HFF-Myc (cell line): Measurements from ENCODE around the gene STK16.

ENCODE experiments used
- DNase-seq: peaks from one replicate; pipeline ENCODE4 v3.0.0-alpha.2; 2011; ENCODE audit warnings: low read depth; ENCODE audit errors: extremely low read depth
- H3K4me3 ChIP-seq: replicated peaks from 2 replicates; pipeline ENCODE4 v1.5.1; 2011; ENCODE audit warnings: low read depth, mild to moderate bottlenecking, control low read depth, low read length
- TF ChIP-seq, protein P1 (sequence below): IDR thresholded peaks from 2 replicates; pipeline ENCODE4 v1.5.1; 2012; ENCODE audit warnings: mild to moderate bottlenecking, low read depth, low read length, control low read depth; ENCODE audit errors: missing control alignments

Gene STK16

DNA sequence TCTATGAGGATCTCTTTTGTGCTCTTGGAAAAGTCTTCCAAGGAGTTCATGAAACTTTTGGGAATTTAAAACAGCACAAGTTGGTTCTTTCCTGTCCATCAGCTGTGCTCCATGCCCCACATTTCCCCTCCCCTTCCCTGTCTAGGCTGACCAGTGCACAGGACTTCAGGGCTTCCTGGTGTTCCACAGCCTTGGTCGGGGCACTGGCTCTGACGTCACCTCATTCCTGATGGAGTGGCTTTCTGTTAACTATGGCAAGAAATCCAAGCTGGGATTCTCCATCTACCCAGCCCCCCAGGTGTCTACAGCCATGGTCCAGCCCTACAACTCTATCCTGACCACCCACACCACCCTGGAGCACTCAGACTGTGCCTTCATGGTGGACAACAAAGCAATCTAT lies 25.7 kb downstream of the STK16 start:
- TF ChIP-seq, protein P1, sequence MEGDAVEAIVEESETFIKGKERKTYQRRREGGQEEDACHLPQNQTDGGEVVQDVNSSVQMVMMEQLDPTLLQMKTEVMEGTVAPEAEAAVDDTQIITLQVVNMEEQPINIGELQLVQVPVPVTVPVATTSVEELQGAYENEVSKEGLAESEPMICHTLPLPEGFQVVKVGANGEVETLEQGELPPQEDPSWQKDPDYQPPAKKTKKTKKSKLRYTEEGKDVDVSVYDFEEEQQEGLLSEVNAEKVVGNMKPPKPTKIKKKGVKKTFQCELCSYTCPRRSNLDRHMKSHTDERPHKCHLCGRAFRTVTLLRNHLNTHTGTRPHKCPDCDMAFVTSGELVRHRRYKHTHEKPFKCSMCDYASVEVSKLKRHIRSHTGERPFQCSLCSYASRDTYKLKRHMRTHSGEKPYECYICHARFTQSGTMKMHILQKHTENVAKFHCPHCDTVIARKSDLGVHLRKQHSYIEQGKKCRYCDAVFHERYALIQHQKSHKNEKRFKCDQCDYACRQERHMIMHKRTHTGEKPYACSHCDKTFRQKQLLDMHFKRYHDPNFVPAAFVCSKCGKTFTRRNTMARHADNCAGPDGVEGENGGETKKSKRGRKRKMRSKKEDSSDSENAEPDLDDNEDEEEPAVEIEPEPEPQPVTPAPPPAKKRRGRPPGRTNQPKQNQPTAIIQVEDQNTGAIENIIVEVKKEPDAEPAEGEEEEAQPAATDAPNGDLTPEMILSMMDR = no peak
- H3K4me3 ChIP-seq = no peak overlapping the region

DNA sequence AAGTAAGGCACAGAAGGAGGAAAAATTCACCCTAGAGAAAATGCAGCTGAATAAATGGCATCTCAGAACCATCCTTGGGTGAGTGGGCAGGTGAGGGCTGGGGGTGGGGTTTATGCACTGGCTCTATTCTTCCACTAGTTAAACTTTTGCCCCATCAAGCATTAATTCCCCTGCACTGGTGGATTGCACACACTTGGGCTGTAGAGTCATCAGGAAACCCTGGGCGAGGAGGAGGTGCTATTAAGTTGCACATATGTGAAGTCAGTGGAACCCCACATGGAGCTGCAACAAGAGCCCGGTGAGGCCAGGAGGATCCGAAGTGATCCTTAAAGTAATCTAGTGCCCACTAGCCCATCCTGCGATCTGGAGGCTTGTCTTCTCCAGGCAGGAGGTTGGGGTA lies 27.1 kb downstream of the STK16 start:
- TF ChIP-seq, protein P1 = no peak
- no peak overlapping the region for H3K4me3 ChIP-seq
- no peak for DNase-seq

More for the DNA sequence above, 25.7 kb downstream of the STK16 start:
- no peak for DNase-seq

DNA sequence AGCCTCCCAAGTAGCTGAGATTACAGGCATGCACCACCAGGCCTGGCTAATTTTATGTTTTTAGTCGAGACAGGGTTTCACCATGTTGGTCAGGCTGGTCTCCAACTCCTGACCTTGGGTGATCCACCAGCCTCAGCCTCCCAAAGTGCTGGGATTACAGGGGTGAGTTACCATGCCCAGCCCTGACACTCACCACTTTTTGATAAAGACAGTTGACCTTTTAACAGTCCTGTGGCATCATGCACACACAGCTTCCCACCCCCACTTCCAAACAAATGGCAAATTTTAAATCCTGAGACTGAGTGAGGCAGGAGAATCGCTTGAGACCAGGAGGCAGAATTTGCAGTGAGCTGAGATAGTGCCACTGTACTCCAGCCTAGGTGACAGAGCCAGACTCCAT lies 27.7 kb downstream of the STK16 start:
- DNase-seq = no peak
- TF ChIP-seq, protein P1 = no peak
- no peak overlapping the region for H3K4me3 ChIP-seq

DNA sequence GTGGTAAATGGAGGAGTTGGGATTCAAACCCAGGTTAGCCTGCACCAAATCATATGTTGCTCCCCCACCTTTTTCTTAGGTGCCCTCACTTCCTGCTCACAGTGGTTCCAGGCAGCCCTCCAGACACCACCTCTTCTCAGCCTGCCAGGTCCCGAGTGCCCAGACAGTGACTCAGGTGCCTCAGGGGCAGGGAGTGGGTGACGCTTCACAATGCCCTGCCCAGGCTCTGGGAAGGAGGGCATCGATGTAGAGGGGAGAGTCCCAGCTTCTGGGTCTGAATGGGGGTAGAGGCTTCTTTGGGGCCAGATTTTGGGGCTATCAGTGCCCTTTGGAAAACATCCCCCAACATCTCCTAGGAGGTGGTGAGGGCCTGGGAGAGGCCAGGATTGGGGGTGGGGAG lies 28.7 kb downstream of the STK16 start:
- TF ChIP-seq, protein P1 = no peak
- DNase-seq = no peak
- H3K4me3 ChIP-seq = no peak overlapping the region

DNA sequence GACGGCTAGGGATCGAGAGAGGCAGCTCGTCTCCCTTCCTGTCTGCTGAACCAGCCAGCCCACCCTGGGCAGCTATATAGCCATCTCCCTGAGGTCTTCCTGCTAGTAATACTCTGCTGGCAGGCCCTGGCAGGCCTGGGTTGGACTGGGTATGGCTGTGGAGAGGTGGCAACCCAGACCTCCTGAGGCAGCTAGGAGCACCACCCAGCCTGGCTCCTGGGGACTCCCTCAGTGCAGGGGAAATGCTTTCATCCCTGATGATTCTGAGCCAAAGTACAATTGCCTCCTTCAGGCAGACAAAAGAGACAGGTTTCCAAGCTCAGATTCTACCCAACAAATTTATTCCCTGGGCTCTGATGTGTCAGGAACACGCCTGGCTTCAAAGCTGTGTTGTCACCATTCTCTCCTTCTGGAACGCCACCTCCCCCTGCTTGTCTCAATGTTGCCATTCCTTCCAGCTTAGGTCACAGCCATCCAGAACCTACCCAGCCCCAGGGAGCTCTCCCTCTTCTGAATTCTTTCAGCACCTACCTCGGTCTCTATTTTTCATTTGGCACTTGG lies 29.2 kb downstream of the STK16 start:
- DNase-seq = no peak
- TF ChIP-seq, protein P1 = no peak
- no peak overlapping the region for H3K4me3 ChIP-seq

DNA sequence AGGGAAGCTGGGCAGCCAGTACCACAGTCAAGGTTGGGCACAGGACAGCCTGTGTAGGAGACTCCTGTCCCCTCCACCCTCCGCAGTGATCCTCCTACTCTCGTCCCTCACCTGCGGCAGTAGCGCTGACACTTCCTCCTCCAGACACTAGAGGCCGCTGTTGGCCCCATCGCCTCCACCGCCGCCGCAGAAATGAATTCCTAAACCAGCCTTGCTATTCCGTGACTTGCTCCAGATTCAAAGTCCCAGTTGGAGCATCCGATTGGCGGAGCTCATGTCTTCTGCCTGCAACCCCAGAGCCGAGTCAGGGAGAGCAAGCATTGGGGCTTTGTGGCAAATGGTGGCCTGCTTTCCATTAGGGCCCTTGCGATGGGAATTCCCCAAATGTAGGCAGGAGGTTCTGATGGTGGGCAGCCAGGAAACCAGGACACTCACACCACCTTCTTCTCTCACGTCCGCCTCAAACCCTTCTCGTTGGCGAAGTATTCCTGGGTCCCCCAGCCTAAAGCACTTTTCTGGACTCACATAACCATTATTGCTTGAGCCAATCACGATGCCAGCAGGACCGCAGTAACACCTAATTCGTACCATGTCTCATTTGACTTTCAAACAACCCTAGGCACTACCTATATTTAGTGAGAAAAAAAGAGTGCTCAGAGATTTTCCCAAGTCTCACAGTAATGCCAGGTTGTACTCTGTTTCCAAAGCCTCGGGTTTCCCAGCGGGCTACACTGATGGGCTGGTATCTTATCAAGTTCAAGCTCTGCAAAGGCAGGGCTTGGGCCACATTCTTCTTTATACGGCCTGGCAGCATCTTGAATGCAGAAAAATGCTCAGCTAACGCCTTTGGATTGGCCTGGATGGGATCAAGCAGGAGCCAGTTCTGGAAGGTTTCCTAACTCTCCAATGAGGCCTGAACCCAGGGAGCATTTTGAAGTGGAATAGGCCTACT lies 32.7 kb downstream of the STK16 start:
- H3K4me3 ChIP-seq = no peak overlapping the region
- TF ChIP-seq, protein P1 = peak; percentile 99

More for the DNA sequence above, 32.7 kb downstream of the STK16 start:
- DNase-seq = no peak
